Kidney (tissue), 14 donors: Measurements from ENCODE around the gene PIK3R3. TPM values are rescaled to one million over a fixed set of nuclear protein-coding genes. Genes with fewer than 3 reads are reported as not detected.

Experiments used
- DNase-seq, 5 donors: peaks; one replicate each; pipeline ENCODE4 v3.0.0-alpha.2; 2013 to 2020
- FAIRE-seq: peaks from 2 replicates; lab custom pipeline; 2012; peaks lifted over from hg19 to GRCh38; lab: Jason Lieb, UNC
- H3K27ac ChIP-seq, 2 donors: one replicate each; pipeline ENCODE4 v1.7.0; 2013; ENCODE audit warnings: low read depth in 2 of 2, low read length in 2 of 2, inconsistent platforms in 1 of 2
- H3K27me3 ChIP-seq: one replicate; pipeline ENCODE4 v1.7.1; 2013; ENCODE audit warnings: low read length, inconsistent platforms; ENCODE audit not compliant: control insufficient read depth, insufficient read depth
- H3K36me3 ChIP-seq, 3 donors: one replicate each; pipeline versions ENCODE4 v1.7.0 to v1.7.1; 2013; ENCODE audit warnings: low read length in 3 of 3, control low read depth in 1 of 3, inconsistent platforms in 1 of 3; ENCODE audit not compliant: insufficient read depth in 3 of 3, control insufficient read depth in 2 of 3
- H3K4me1 ChIP-seq, 3 donors: one replicate each; pipeline versions ENCODE4 v1.7.0 to v1.7.1; 2013; ENCODE audit warnings: low read length in 3 of 3, inconsistent platforms in 1 of 3, low read depth in 1 of 3; ENCODE audit not compliant: control insufficient read depth in 2 of 3, insufficient read depth in 2 of 3
- H3K4me3 ChIP-seq, 3 donors: one replicate each; pipeline versions ENCODE4 v1.7.0 to v1.8.1; 2013; ENCODE audit warnings: low read length in 3 of 3, control low read depth in 1 of 3, inconsistent platforms in 1 of 3
- H3K9ac ChIP-seq, 3 donors: one replicate each; pipeline versions ENCODE4 v1.7.0 to v1.7.1; 2013; ENCODE audit warnings: low read length in 3 of 3, control low read depth in 1 of 3, inconsistent platforms in 1 of 3
- H3K9me3 ChIP-seq, 3 donors: one replicate each; pipeline versions ENCODE4 v1.7.0 to v1.7.1; 2013; ENCODE audit warnings: low read length in 3 of 3, control low read depth in 1 of 3, inconsistent platforms in 1 of 3; ENCODE audit not compliant: control insufficient read depth in 2 of 3, insufficient read depth in 1 of 3
- intact Hi-C: fragments of 100-400 bp; cut with DNase I; formaldehyde crosslinking; loops from one replicate; pipeline ENCODE4 v1.11.1; 2022
- polyA plus RNA-seq: library from polyadenylated mRNA; stranded (reverse); fragments of 350-450 nt; fragmentation: Illumina TruSeq; extraction: RNeasy Lipid Tissue Mini Kit (QIAGEN cat#74804); gene quantifications from one replicate; pipeline ENCODE4 v1.2.3, GENCODE V29; 2014; ENCODE audit warnings: low read depth, low replicate concordance; ENCODE audit not compliant: insufficient read depth
- total RNA-seq: library from RNA; stranded (reverse); fragmentation: NEBNext Ultra II Directional; extraction: Animal tissue kit (Norgen Biotek cat#: 25700); gene quantifications from one replicate; pipeline ENCODE4 v1.2.1, GENCODE V29; 2021
- TF ChIP-seq, protein P1 (sequence below): IDR thresholded peaks from 3 replicates; pipeline ENCODE4 v1.5.1; 2012; ENCODE audit warnings: mild to moderate bottlenecking, moderate library complexity, borderline replicate concordance; ENCODE audit not compliant: insufficient read depth; ENCODE audit errors: extremely low read depth
- donor health status: control.
- donor health status: control.
- donor health status: control.
- donor health status: control.
- donor health status: control.
- donor health status: DM: yes; HTN: yes; CAD: no.
- donor health status: Normal renal cell carcinoma (clear cell type).

The PIK3R3 gene
- total and polyA plus RNA-seq, 2 donors from 2014 or later = 9.7 to 44.2 TPM

DNA sequence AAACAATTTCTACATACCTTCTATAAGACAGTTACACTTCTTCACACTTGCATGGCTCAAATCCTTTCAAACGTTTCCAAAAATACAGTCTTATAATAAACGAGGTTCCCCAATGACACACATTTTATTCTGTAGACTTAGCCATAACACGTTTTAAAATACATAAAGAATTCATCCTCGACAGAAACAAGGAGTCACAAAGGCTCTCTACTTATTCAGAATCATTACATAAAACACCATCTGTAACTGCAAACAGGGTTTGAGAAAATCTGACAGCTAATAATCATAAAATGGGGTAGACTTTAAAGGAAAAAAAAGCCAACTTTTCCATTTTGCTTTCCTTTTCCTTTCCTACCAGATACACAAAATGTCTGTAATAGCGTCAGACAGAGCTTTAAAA, 1.8 kb downstream of the PIK3R3 start:
- Histone ChIP-seq H3K9ac (peak overlapping the region in 2 of 3 donors; percentile 17 to 87), H3K4me1 (peaks cover 4 to 7% (median 4%) of the 10 kb centered on the region in 3 donors), H3K4me3 (peak overlapping the region; percentile 77 to 91 (median 86)), H3K36me3 (no peaks in the 10 kb centered on the region), H3K9me3 (no peaks in the 10 kb centered on the region), H3K27me3 (no peaks in the 10 kb centered on the region), H3K27ac (no peak overlapping the region)
- no peak for FAIRE-seq
- peak in 2 of 5 donors; percentile 17 to 48 for DNase-seq
- intact Hi-C loops = no loop called here
- TF ChIP-seq, protein P1, sequence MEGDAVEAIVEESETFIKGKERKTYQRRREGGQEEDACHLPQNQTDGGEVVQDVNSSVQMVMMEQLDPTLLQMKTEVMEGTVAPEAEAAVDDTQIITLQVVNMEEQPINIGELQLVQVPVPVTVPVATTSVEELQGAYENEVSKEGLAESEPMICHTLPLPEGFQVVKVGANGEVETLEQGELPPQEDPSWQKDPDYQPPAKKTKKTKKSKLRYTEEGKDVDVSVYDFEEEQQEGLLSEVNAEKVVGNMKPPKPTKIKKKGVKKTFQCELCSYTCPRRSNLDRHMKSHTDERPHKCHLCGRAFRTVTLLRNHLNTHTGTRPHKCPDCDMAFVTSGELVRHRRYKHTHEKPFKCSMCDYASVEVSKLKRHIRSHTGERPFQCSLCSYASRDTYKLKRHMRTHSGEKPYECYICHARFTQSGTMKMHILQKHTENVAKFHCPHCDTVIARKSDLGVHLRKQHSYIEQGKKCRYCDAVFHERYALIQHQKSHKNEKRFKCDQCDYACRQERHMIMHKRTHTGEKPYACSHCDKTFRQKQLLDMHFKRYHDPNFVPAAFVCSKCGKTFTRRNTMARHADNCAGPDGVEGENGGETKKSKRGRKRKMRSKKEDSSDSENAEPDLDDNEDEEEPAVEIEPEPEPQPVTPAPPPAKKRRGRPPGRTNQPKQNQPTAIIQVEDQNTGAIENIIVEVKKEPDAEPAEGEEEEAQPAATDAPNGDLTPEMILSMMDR = no peak

GRCh38 chr1:46130121-46130520, 2.3 kb downstream of the PIK3R3 start:
- TF ChIP-seq, protein P1 = no peak
- H3K9me3 ChIP-seq = no peaks in the 10 kb centered on the region
- H3K27me3 ChIP-seq = no peaks in the 10 kb centered on the region
- peak overlapping the region in 2 of 3 donors; percentile 17 to 87 for H3K9ac ChIP-seq
- H3K27ac ChIP-seq = no peak overlapping the region
- intact Hi-C loops = no loop called here
- H3K4me1 ChIP-seq = peaks cover 4% of the 10 kb centered on the region in 3 donors
- peak overlapping the region; percentile 77 to 91 (median 86) for H3K4me3 ChIP-seq
- H3K36me3 ChIP-seq = no peaks in the 10 kb centered on the region
- peak in 1 of 5 donors; percentile 10 for DNase-seq
- no peak for FAIRE-seq

DNA sequence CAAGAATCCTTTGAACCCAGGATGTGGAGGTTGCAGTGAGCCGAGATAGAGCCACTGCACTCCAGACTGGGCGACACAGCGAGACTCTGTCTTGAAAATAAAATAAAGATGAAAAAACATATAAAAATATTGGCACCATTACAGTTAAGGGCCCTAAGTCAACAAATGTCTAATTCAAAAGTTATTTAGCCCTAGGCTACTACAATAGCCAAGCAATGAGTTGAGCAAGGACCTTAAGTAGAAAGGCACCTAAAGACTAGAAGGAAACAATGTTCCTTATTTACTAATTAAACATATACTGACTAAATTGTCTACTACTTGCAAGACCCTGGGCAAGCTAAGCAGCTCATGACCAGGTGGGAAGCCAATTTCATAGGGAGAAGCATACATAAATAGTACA, 4.1 kb downstream of the PIK3R3 start:
- FAIRE-seq (no peak), DNase-seq (no peak)
- no peak overlapping the region for H3K4me3 ChIP-seq
- H3K27ac ChIP-seq = no peak overlapping the region
- no peaks in the 10 kb centered on the region for H3K36me3 ChIP-seq
- no peak overlapping the region for H3K9ac ChIP-seq
- H3K4me1 ChIP-seq = no peaks in the 10 kb centered on the region
- TF ChIP-seq, protein P1 = no peak
- no peaks in the 10 kb centered on the region for H3K9me3 ChIP-seq
- H3K27me3 ChIP-seq = no peaks in the 10 kb centered on the region
- intact Hi-C loops = no loop called here

DNA sequence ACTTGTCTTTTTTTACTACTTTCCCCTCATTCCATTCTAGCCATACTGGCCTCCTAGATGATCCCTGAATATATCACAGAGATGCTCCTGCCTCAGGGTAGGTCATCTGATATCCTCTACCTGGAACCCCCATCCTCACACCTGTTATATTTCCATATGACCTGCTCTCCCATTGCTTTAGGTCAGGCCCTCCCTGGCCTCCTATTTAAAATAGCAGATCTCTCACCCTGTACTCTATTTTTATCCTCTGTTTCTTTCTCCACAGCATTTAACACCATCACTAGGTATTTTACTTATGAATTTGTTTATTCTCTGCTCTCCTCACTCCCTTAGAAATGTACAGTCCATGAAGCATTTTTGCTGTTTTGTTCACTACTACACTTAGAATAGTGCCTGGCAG, 13.6 kb downstream of the PIK3R3 start:
- no peaks in the 10 kb centered on the region for H3K36me3 ChIP-seq
- TF ChIP-seq, protein P1 = no peak
- H3K9me3 ChIP-seq = no peaks in the 10 kb centered on the region
- H3K27me3 ChIP-seq = no peaks in the 10 kb centered on the region
- DNase-seq (no peak), FAIRE-seq (no peak)
- H3K4me3 ChIP-seq = no peak overlapping the region
- H3K9ac ChIP-seq = no peak overlapping the region
- H3K4me1 ChIP-seq = no peaks in the 10 kb centered on the region
- no peak overlapping the region for H3K27ac ChIP-seq
- intact Hi-C loops = no loop called here
